Rectal smooth muscle tissue (tissue), 1 donor: Measurements from ENCODE around the gene ZBTB39.
"Not testable (repeated sequence)": the region's sequence is repeated elsewhere in the genome, so short reads cannot be mapped to it uniquely, and the experiment has no call there.

ENCODE experiments used
- H3K27ac ChIP-seq: one replicate; pipeline ENCODE4 v1.7.0; 2013; ENCODE audit warnings: low read depth, low read length, inconsistent platforms
- H3K27me3 ChIP-seq: one replicate; pipeline ENCODE4 v1.7.0; 2013; ENCODE audit warnings: low read length; ENCODE audit not compliant: control insufficient read depth, insufficient read depth
- H3K36me3 ChIP-seq: one replicate; pipeline ENCODE4 v1.7.0; 2013; ENCODE audit warnings: low read length; ENCODE audit not compliant: control insufficient read depth, insufficient read depth
- H3K4me1 ChIP-seq: one replicate; pipeline ENCODE4 v1.7.0; 2013; ENCODE audit warnings: low read length; ENCODE audit not compliant: control insufficient read depth, insufficient read depth
- H3K4me3 ChIP-seq: one replicate; pipeline ENCODE4 v1.7.0; 2013; ENCODE audit warnings: low read length
- H3K9ac ChIP-seq: one replicate; pipeline ENCODE4 v1.7.0; 2013; ENCODE audit warnings: low read length

Gene ZBTB39

GRCh38 chr12:57027011-57027804 is 20.9 kb upstream of the ZBTB39 start:
- Histone ChIP-seq H3K36me3 (no peaks in the 10 kb centered on the region), H3K9ac (no peak overlapping the region), H3K27me3 (no peaks in the 10 kb centered on the region), H3K4me1 (peaks cover 21% of the 10 kb centered on the region), H3K4me3 (no peak overlapping the region), H3K27ac (peak overlapping the region; percentile 35)

- no peaks in the 10 kb centered on the region for H3K27me3 ChIP-seq
- no peak overlapping the region for H3K9ac ChIP-seq
- no peaks in the 10 kb centered on the region for H3K36me3 ChIP-seq
- H3K4me3 ChIP-seq = no peak overlapping the region
- H3K27ac ChIP-seq = no peak overlapping the region
- H3K4me1 ChIP-seq = peaks cover 21% of the 10 kb centered on the region
These were observed 18.9 kb upstream of the ZBTB39 start for GRCh38 chr12:57025196-57025595.

- H3K36me3 ChIP-seq, H3K4me3 ChIP-seq, H3K9ac ChIP-seq, H3K27ac ChIP-seq, H3K27me3 ChIP-seq: not testable (repeated sequence)
- H3K4me1 ChIP-seq = peaks cover 28% of the 10 kb centered on the region
These were observed 16.0 kb upstream of the ZBTB39 start for GRCh38 chr12:57022324-57022723.

- Histone ChIP-seq H3K27ac (no peak overlapping the region), H3K4me1 (peaks cover 16% of the 10 kb centered on the region), H3K27me3 (no peaks in the 10 kb centered on the region), H3K36me3 (no peaks in the 10 kb centered on the region), H3K9ac (no peak overlapping the region), H3K4me3 (no peak overlapping the region)
These were observed 13.8 kb upstream of the ZBTB39 start for GRCh38 chr12:57019983-57020719.

GRCh38 chr12:57018906-57019305 is 12.6 kb upstream of the ZBTB39 start:
- Histone ChIP-seq H3K4me1 (peaks cover 13% of the 10 kb centered on the region), H3K27ac (no peak overlapping the region)

GRCh38 chr12:57018353-57018752 is 12.0 kb upstream of the ZBTB39 start:
- H3K4me3 ChIP-seq, H3K36me3 ChIP-seq, H3K27me3 ChIP-seq, H3K9ac ChIP-seq, H3K27ac ChIP-seq: not testable (repeated sequence)
- H3K4me1 ChIP-seq = peaks cover 13% of the 10 kb centered on the region

More at GRCh38 chr12:57018906-57019305, 12.6 kb upstream of the ZBTB39 start:
- Histone ChIP-seq H3K36me3 (no peaks in the 10 kb centered on the region), H3K4me3 (no peak overlapping the region), H3K9ac (no peak overlapping the region), H3K27me3 (no peaks in the 10 kb centered on the region)

GRCh38 chr12:57016348-57016747 is 10.0 kb upstream of the ZBTB39 start, which contains the start of gene TAC3:
TAC3 (minus strand) TSS chr12:57016529; CDS start chr12:57015797, 732 bp downstream.
- H3K36me3 ChIP-seq = no peaks in the 10 kb centered on the region
- no peak within 1 kb of the TSS for H3K27ac ChIP-seq
- H3K27me3 ChIP-seq = no peaks in the 10 kb centered on the region
- H3K9ac ChIP-seq = no peak within 1 kb of the TSS
- H3K4me3 ChIP-seq = no peak within 1 kb of the TSS
- peaks cover 9% of the 10 kb centered on the region for H3K4me1 ChIP-seq

GRCh38 chr12:57012600-57013465 is 6.5 kb upstream of the ZBTB39 start:
- Histone ChIP-seq H3K4me1 (peaks cover 10% of the 10 kb centered on the region), H3K36me3 (no peaks in the 10 kb centered on the region), H3K9ac (no peak overlapping the region), H3K4me3 (no peak overlapping the region), H3K27me3 (no peaks in the 10 kb centered on the region), H3K27ac (no peak overlapping the region)

- peaks cover 11% of the 10 kb centered on the region for H3K4me1 ChIP-seq
- H3K27me3 ChIP-seq = no peaks in the 10 kb centered on the region
- no peak overlapping the region for H3K4me3 ChIP-seq
- no peak overlapping the region for H3K27ac ChIP-seq
- H3K36me3 ChIP-seq = no peaks in the 10 kb centered on the region
- no peak overlapping the region for H3K9ac ChIP-seq
These were observed 5.4 kb upstream of the ZBTB39 start for GRCh38 chr12:57011438-57012424.

- Histone ChIP-seq H3K9ac (no peak overlapping the region), H3K36me3 (no peaks in the 10 kb centered on the region), H3K4me1 (peaks cover 13% of the 10 kb centered on the region), H3K27ac (no peak overlapping the region), H3K27me3 (no peaks in the 10 kb centered on the region), H3K4me3 (no peak overlapping the region)
These were observed 4.4 kb upstream of the ZBTB39 start for GRCh38 chr12:57010627-57011247.

- no peaks in the 10 kb centered on the region for H3K27me3 ChIP-seq
- no peak overlapping the region for H3K4me3 ChIP-seq
- H3K27ac ChIP-seq = no peak overlapping the region
- peaks cover 13% of the 10 kb centered on the region for H3K4me1 ChIP-seq
- no peaks in the 10 kb centered on the region for H3K36me3 ChIP-seq
- no peak overlapping the region for H3K9ac ChIP-seq
These were observed 3.7 kb upstream of the ZBTB39 start for GRCh38 chr12:57009949-57010626.
